Measurements from ENCODE around the gene EPB41L4A. TPM values are rescaled to one million over a fixed set of nuclear protein-coding genes. Genes with fewer than 3 reads are reported as not detected.

EPB41L4A gene
- total RNA-seq, 1 experiment from 2014 or later = 0.87 TPM

DNA sequence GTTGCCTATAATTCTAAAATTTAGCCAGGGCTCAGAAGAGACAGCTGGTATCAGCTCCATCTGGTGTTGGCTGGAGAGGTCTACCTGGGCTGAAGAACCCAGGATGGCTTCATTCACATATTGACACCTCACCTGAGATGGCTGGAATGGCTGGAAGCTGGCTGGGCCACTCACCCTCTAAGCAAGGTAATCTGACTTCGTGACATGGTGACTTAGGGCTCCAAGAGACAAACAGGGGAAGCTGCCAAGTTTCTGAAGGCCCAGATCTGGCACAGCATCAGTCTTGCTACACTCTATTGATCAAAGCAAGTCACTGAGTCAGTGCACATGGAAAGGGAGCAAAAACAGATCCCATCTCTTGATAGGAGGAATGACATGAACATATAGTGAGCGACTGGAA, 102.3 kb downstream of the EPB41L4A start:
- Histone ChIP-seq H3K4me3 (ENCODE audit: low read depth in 2 of 2, low read length in 2 of 2) (no peak overlapping the region), H3K27me3 (ENCODE audit: control insufficient read depth, insufficient read depth, low read length) (no peaks in the 10 kb centered on the region), H3K36me3 (ENCODE audit: control insufficient read depth, insufficient read depth, low read length) (no peaks in the 10 kb centered on the region), H3K27ac (ENCODE audit: low read length) (no peak overlapping the region), H3K4me1 (ENCODE audit: control insufficient read depth, insufficient read depth, low read length) (no peaks in the 10 kb centered on the region), H3K9me3 (ENCODE audit: control insufficient read depth, insufficient read depth, low read depth, low read length) (no peaks in the 10 kb centered on the region)
- CTCF ChIA-PET = no interaction called here
- intact Hi-C loops (cut with micrococcal nuclease; ENCODE audit: unreplicated experiment) (no loop called here), in situ Hi-C loops (cut with HindIII; ENCODE audit: low pct_unique_long_range_greater_than_20kb, low sequenced_read_pairs) (no loop called here)
- no TSS peak for BruUV-seq (replicated peaks)
- TF ChIP-seq POLR2AphosphoS5 (IDR thresholded peaks at IDR 0.05; ENCODE audit: low read depth, low read length) (no peak), SIN3A (IDR thresholded peaks at IDR 0.05; ENCODE audit: borderline replicate concordance, insufficient read depth, low read depth, low read length) (no peak), TCF7L2 (IDR thresholded peaks at IDR 0.05; ENCODE audit: low read depth, low read length) (no peak), CTCF (IDR thresholded peaks at IDR 0.05) (no peak)
- TF ChIP-seq, protein P1, sequence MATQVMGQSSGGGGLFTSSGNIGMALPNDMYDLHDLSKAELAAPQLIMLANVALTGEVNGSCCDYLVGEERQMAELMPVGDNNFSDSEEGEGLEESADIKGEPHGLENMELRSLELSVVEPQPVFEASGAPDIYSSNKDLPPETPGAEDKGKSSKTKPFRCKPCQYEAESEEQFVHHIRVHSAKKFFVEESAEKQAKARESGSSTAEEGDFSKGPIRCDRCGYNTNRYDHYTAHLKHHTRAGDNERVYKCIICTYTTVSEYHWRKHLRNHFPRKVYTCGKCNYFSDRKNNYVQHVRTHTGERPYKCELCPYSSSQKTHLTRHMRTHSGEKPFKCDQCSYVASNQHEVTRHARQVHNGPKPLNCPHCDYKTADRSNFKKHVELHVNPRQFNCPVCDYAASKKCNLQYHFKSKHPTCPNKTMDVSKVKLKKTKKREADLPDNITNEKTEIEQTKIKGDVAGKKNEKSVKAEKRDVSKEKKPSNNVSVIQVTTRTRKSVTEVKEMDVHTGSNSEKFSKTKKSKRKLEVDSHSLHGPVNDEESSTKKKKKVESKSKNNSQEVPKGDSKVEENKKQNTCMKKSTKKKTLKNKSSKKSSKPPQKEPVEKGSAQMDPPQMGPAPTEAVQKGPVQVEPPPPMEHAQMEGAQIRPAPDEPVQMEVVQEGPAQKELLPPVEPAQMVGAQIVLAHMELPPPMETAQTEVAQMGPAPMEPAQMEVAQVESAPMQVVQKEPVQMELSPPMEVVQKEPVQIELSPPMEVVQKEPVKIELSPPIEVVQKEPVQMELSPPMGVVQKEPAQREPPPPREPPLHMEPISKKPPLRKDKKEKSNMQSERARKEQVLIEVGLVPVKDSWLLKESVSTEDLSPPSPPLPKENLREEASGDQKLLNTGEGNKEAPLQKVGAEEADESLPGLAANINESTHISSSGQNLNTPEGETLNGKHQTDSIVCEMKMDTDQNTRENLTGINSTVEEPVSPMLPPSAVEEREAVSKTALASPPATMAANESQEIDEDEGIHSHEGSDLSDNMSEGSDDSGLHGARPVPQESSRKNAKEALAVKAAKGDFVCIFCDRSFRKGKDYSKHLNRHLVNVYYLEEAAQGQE (IDR thresholded peaks at IDR 0.05; ENCODE audit: insufficient read depth in 1 of 2, low read depth in 2 of 2, low read length in 1 of 2) = no peak
- no peak for DNase-seq (ENCODE audit: low read depth, low spot score)
- POLR2A ChIA-PET = interaction anchor here (0.6 kb wide), 1 partner anchor 539 kb away, joined by 5 read pairs; no protein-coding TSS in a partner anchor
- no peak for ATAC-seq

DNA sequence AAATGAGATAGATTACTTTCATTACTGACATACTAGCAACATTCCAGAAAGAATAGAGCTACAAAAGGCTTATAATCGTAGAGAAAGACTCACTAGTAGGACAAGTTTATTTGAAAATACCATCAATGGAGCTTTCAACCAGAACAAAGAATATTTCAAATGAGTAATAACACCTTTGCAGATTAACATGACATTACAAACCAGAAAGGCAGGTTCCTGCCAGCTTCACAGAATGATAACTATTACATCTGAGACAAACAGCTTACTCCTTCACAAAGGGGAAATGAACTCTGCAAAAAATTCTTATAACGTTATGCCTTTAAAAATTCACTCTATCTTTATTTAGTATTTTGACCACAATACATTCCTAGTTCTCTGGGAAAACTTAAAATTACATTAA, 103.1 kb downstream of the EPB41L4A start:
- no peak overlapping the region for H3K27ac ChIP-seq (ENCODE audit: low read length)
- DNase-seq (ENCODE audit: low read depth, low spot score) (no peak), ATAC-seq (no peak)
- H3K9me3 ChIP-seq (ENCODE audit: control insufficient read depth, insufficient read depth, low read depth, low read length) = no peaks in the 10 kb centered on the region
- BruUV-seq (replicated peaks) = no TSS peak
- ChIA-PET POLR2A (no interaction called here), CTCF (no interaction called here)
- in situ Hi-C loops (cut with HindIII; ENCODE audit: low pct_unique_long_range_greater_than_20kb, low sequenced_read_pairs) = no loop called here
- intact Hi-C loops (cut with micrococcal nuclease; ENCODE audit: unreplicated experiment) = no loop called here
- H3K36me3 ChIP-seq (ENCODE audit: control insufficient read depth, insufficient read depth, low read length) = no peaks in the 10 kb centered on the region
- H3K4me1 ChIP-seq (ENCODE audit: control insufficient read depth, insufficient read depth, low read length) = no peaks in the 10 kb centered on the region
- no peak overlapping the region for H3K4me3 ChIP-seq (ENCODE audit: low read depth in 2 of 2, low read length in 2 of 2)
- H3K27me3 ChIP-seq (ENCODE audit: control insufficient read depth, insufficient read depth, low read length) = no peaks in the 10 kb centered on the region
- no peak for TF ChIP-seq POLR2AphosphoS5 (IDR thresholded peaks at IDR 0.05; ENCODE audit: low read depth, low read length)
- TF ChIP-seq, protein P1 (IDR thresholded peaks at IDR 0.05; ENCODE audit: insufficient read depth in 1 of 2, low read depth in 2 of 2, low read length in 1 of 2) = no peak
- no peak for TF ChIP-seq SIN3A (IDR thresholded peaks at IDR 0.05; ENCODE audit: borderline replicate concordance, insufficient read depth, low read depth, low read length)
- TF ChIP-seq TCF7L2 (IDR thresholded peaks at IDR 0.05; ENCODE audit: low read depth, low read length) = no peak
- TF ChIP-seq CTCF (IDR thresholded peaks at IDR 0.05) = no peak
